ENCODE measurements around the gene CATSPERB. TPM values are rescaled to one million over a fixed set of nuclear protein-coding genes. Genes with fewer than 3 reads are reported as not detected.

The CATSPERB gene
- total RNA-seq, 1 donor from 2014 or later: not detected

DNA sequence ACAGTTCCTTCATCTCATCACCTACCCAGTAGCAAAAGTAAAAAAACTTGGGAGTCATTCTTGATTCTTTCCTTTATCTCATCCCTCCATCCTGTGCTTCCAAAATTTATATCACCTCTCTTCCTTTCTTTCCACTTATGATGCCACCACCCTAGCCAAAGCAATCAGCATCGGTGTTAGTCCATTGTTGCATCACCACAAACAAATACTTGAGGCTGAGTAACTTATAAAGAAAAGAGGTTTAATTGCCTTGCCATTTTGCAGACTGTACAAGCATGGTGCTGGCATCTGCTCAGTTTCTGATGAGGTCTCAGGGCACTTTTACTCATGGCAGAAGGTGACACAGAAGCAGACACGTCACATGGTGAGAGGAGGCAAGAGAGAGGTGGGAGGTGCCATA, 19.8 kb upstream of the CATSPERB start:
- Mint-ChIP-seq H3K9me3 (no peaks in the 10 kb centered on the region), H3K27ac (no peak overlapping the region), H3K4me3 (no peak overlapping the region), H3K4me1 (no peaks in the 10 kb centered on the region), H3K36me3 (ENCODE audit: low read depth) (no peaks in the 10 kb centered on the region), H3K27me3 (peaks cover 43% of the 10 kb centered on the region)
- no peak for ATAC-seq (ENCODE audit: low read depth)
- ChIA-PET CTCF (no interaction called here), POLR2A (no interaction called here)
- intact Hi-C loops (cut with micrococcal nuclease): no loop called here
- TF ChIP-seq, protein P1, sequence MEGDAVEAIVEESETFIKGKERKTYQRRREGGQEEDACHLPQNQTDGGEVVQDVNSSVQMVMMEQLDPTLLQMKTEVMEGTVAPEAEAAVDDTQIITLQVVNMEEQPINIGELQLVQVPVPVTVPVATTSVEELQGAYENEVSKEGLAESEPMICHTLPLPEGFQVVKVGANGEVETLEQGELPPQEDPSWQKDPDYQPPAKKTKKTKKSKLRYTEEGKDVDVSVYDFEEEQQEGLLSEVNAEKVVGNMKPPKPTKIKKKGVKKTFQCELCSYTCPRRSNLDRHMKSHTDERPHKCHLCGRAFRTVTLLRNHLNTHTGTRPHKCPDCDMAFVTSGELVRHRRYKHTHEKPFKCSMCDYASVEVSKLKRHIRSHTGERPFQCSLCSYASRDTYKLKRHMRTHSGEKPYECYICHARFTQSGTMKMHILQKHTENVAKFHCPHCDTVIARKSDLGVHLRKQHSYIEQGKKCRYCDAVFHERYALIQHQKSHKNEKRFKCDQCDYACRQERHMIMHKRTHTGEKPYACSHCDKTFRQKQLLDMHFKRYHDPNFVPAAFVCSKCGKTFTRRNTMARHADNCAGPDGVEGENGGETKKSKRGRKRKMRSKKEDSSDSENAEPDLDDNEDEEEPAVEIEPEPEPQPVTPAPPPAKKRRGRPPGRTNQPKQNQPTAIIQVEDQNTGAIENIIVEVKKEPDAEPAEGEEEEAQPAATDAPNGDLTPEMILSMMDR (IDR thresholded peaks at IDR 0.05): no peak
- no peak for DNase-seq

DNA sequence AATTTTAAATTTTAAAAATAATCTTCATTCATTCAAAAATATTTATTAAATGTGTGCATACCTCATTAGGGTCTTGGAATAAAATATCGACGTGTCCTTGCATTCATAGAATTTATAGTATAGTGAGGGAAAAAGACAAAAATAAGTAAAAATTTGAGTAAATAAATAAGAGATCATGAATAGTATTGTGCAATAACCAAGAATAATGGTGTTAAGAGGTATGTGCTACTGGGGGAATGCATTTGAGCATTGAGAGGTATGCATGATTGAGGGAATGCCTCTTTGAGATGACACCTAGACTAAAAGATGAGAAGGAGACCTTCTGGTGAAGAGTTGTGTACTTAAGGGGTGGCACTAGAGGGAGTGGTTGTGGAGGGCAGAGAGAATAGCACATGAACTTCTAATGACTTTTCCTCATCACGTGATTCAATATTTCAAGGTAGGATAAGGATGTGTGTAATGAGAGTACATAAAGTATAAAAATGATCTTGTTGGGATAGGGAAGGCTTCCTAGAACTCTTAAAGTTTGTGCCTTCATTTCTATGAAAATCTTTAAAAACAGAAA, 18.8 kb upstream of the CATSPERB start:
- H3K4me3 Mint-ChIP-seq: no peak overlapping the region
- no peaks in the 10 kb centered on the region for H3K36me3 Mint-ChIP-seq (ENCODE audit: low read depth)
- no peaks in the 10 kb centered on the region for H3K9me3 Mint-ChIP-seq

DNA sequence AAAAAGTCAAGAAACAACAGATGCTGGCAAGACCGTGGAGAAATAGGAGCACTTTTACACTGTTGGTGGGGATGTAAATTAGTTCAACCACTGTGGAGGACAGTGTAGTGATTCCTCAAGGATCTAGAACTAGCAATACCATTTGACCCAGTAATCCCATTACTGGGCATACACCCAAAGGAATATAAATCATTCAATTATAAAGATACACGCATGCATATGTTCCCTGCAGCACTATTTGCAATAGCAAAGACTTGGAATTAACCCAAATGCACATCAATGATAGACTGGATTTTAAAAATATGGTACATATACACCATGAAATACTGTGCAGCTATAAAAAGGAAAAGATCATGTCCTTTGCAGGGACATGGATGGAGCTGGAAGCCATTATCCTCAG, 18.0 kb upstream of the CATSPERB start:
- intact Hi-C loops (cut with micrococcal nuclease): no loop called here
- no peak for ATAC-seq (ENCODE audit: low read depth)
- peaks cover 43% of the 10 kb centered on the region for H3K27me3 Mint-ChIP-seq
- no peaks in the 10 kb centered on the region for H3K9me3 Mint-ChIP-seq
- POLR2A ChIA-PET: no interaction called here
- no peak for DNase-seq
- TF ChIP-seq, protein P1 (IDR thresholded peaks at IDR 0.05): no peak
- H3K4me1 Mint-ChIP-seq: no peaks in the 10 kb centered on the region
- H3K27ac Mint-ChIP-seq: no peak overlapping the region
- no peak overlapping the region for H3K4me3 Mint-ChIP-seq
- H3K36me3 Mint-ChIP-seq (ENCODE audit: low read depth): no peaks in the 10 kb centered on the region
- CTCF ChIA-PET: no interaction called here

More for the DNA sequence above, 18.8 kb upstream of the CATSPERB start:
- ChIA-PET POLR2A (no interaction called here), CTCF (no interaction called here)
- Mint-ChIP-seq H3K27ac (no peak overlapping the region), H3K4me1 (no peaks in the 10 kb centered on the region), H3K27me3 (peaks cover 43% of the 10 kb centered on the region)
- no peak for DNase-seq
- intact Hi-C loops (cut with micrococcal nuclease): no loop called here
- TF ChIP-seq, protein P1 (IDR thresholded peaks at IDR 0.05): no peak
- no peak for ATAC-seq (ENCODE audit: low read depth)

DNA sequence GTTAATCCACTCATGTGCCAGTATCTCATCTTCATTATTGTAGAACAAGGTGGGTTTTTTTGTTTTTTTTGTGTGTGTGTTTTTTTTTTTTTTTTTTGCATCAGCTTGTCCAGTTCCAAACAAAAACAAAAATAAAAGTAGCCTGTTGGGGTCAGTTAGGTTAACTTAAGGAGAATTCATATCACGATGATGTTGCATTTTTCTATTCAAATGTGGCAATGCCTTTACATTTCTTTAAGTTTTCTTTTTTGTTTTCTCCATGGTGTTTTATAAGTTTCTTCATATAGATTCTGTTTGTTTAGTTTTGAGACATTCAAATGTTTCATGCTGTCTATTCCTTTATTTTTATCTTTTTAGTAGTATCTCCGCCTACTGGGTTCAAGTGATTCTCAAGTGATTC, 16.2 kb upstream of the CATSPERB start:
- ChIA-PET POLR2A (no interaction called here), CTCF (no interaction called here)
- intact Hi-C loops (cut with micrococcal nuclease): no loop called here
- no peak overlapping the region for H3K27ac Mint-ChIP-seq
- DNase-seq: no peak
- ATAC-seq (ENCODE audit: low read depth): no peak
- no peaks in the 10 kb centered on the region for H3K9me3 Mint-ChIP-seq
- no peaks in the 10 kb centered on the region for H3K36me3 Mint-ChIP-seq (ENCODE audit: low read depth)
- peaks cover 34% of the 10 kb centered on the region for H3K27me3 Mint-ChIP-seq
- no peaks in the 10 kb centered on the region for H3K4me1 Mint-ChIP-seq
- TF ChIP-seq, protein P1 (IDR thresholded peaks at IDR 0.05): no peak
- H3K4me3 Mint-ChIP-seq: no peak overlapping the region

DNA sequence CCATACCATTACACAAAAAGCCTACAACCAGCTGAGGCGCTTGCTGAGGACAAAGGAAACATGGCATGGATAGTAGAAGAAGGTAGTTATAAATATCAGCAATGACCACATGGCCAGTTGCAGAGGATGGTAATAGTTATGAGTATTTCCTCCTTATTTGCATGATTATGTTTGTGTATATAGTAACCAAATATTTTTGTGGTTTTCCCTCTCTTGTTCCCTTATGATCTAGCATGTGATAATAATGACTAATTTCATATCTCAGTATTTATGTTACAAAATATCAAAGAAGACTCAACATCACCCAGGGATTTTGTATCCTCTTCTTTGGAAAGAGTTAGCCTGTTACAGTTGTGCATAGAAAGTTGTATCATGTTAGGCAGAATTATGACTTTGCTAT, 13.5 kb upstream of the CATSPERB start:
- H3K9me3 Mint-ChIP-seq: no peaks in the 10 kb centered on the region
- DNase-seq: no peak
- no peak for ATAC-seq (ENCODE audit: low read depth)
- H3K36me3 Mint-ChIP-seq (ENCODE audit: low read depth): no peaks in the 10 kb centered on the region
- intact Hi-C loops (cut with micrococcal nuclease): no loop called here
- H3K27me3 Mint-ChIP-seq: peaks cover 17% of the 10 kb centered on the region
- POLR2A ChIA-PET: no interaction called here
- no peak overlapping the region for H3K27ac Mint-ChIP-seq
- CTCF ChIA-PET: no interaction called here
- no peaks in the 10 kb centered on the region for H3K4me1 Mint-ChIP-seq
- no peak overlapping the region for H3K4me3 Mint-ChIP-seq
- TF ChIP-seq, protein P1 (IDR thresholded peaks at IDR 0.05): no peak
